SK-N-SH (cell line): ENCODE results near the gene ERAL1.

ENCODE experiments used
- EZH2phosphoT487 ChIP-seq: fragments of 200-600 bp; sonication (generic); IDR thresholded peaks from 2 replicates; pipeline ENCODE4 v1.6.1; 2017; ENCODE audit warnings: low read depth, mixed run types, mild to moderate bottlenecking, antibody characterized with exemption, moderate library complexity, borderline replicate concordance
- FOXM1 ChIP-seq: IDR thresholded peaks from 2 replicates; pipeline ENCODE4 v1.4.0; 2012; ENCODE audit warnings: low read depth, mild to moderate bottlenecking
- POLR2AphosphoS5 ChIP-seq: IDR thresholded peaks from 2 replicates; pipeline ENCODE4 v1.6.1; 2012; ENCODE audit warnings: low read depth, low read length
- TAF1 ChIP-seq: IDR thresholded peaks from 2 replicates; pipeline ENCODE4 v1.6.1; 2012; ENCODE audit warnings: low read depth, mild to moderate bottlenecking, low read length, moderate library complexity, borderline replicate concordance
- TF ChIP-seq, protein P1 (sequence below): fragments of 200-600 bp; sonication (generic); IDR thresholded peaks from 2 replicates; pipeline ENCODE4 v1.6.1; 2017; ENCODE audit warnings: antibody characterized with exemption, mild to moderate bottlenecking, moderate library complexity
- TF ChIP-seq, protein P2 (sequence below): IDR thresholded peaks from 2 replicates; pipeline ENCODE4 v1.6.1; 2012; ENCODE audit warnings: mild to moderate bottlenecking, low read depth, low read length, moderate library complexity
- TF ChIP-seq, protein P3 (sequence below): IDR thresholded peaks from 2 replicates; pipeline ENCODE4 v1.4.0; 2012; ENCODE audit warnings: low read depth

DNA sequence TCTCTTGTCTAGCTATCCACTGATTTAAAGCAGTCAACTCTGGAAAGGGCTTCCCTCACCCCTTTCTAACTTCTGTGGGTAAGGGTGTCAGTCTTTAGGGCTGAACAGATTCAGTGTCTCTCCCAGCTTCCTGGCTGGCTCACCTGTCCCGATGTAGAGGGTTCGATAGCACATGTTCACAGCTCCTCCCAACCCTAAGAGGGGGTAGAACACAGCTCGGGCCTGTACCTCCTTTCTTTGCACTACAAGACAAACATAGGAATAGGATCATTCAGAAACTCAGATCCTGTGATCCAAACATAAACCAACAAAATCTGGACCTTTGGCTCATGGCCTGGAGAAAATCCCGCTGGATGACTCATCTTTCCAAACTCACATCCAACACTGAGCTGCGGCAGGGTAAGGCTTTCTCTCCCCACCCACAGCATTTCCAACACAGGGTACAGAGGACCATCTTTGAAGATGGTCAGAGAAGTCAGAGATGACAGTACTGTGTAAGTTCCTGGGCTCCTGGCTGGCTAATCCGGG, 53.9 kb downstream of the ERAL1 start:
- TF ChIP-seq EZH2phosphoT487 (no peak), FOXM1 (no peak), POLR2AphosphoS5 (no peak), TAF1 (no peak)
- TF ChIP-seq, protein P1, sequence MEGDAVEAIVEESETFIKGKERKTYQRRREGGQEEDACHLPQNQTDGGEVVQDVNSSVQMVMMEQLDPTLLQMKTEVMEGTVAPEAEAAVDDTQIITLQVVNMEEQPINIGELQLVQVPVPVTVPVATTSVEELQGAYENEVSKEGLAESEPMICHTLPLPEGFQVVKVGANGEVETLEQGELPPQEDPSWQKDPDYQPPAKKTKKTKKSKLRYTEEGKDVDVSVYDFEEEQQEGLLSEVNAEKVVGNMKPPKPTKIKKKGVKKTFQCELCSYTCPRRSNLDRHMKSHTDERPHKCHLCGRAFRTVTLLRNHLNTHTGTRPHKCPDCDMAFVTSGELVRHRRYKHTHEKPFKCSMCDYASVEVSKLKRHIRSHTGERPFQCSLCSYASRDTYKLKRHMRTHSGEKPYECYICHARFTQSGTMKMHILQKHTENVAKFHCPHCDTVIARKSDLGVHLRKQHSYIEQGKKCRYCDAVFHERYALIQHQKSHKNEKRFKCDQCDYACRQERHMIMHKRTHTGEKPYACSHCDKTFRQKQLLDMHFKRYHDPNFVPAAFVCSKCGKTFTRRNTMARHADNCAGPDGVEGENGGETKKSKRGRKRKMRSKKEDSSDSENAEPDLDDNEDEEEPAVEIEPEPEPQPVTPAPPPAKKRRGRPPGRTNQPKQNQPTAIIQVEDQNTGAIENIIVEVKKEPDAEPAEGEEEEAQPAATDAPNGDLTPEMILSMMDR = no peak
- TF ChIP-seq, protein P2, sequence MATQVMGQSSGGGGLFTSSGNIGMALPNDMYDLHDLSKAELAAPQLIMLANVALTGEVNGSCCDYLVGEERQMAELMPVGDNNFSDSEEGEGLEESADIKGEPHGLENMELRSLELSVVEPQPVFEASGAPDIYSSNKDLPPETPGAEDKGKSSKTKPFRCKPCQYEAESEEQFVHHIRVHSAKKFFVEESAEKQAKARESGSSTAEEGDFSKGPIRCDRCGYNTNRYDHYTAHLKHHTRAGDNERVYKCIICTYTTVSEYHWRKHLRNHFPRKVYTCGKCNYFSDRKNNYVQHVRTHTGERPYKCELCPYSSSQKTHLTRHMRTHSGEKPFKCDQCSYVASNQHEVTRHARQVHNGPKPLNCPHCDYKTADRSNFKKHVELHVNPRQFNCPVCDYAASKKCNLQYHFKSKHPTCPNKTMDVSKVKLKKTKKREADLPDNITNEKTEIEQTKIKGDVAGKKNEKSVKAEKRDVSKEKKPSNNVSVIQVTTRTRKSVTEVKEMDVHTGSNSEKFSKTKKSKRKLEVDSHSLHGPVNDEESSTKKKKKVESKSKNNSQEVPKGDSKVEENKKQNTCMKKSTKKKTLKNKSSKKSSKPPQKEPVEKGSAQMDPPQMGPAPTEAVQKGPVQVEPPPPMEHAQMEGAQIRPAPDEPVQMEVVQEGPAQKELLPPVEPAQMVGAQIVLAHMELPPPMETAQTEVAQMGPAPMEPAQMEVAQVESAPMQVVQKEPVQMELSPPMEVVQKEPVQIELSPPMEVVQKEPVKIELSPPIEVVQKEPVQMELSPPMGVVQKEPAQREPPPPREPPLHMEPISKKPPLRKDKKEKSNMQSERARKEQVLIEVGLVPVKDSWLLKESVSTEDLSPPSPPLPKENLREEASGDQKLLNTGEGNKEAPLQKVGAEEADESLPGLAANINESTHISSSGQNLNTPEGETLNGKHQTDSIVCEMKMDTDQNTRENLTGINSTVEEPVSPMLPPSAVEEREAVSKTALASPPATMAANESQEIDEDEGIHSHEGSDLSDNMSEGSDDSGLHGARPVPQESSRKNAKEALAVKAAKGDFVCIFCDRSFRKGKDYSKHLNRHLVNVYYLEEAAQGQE = no peak
- TF ChIP-seq, protein P3, sequence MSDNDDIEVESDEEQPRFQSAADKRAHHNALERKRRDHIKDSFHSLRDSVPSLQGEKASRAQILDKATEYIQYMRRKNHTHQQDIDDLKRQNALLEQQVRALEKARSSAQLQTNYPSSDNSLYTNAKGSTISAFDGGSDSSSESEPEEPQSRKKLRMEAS = no peak
